ENCODE data around the gene VAT1L.

Gene VAT1L

GRCh38 chr16:77788181-77789084 is at the start of gene VAT1L:
VAT1L (plus strand) TSS chr16:77788564; CDS start chr16:77788683, 119 bp downstream.
- Histone ChIP-seq H3K4me1 (ENCODE audit: control insufficient read depth, insufficient read depth, low read length) (peaks cover 10% of the 10 kb centered on the region), H3K27ac (ENCODE audit: low read length) (no peak within 1 kb of the TSS), H3K9ac (ENCODE audit: low read length in 2 of 2) (no peak within 1 kb of the TSS), H3K9me3 (ENCODE audit: control insufficient read depth in 2 of 2, low read length in 2 of 2) (no peaks in the 10 kb centered on the region), H3K36me3 (ENCODE audit: control insufficient read depth in 2 of 2, insufficient read depth in 2 of 2, low read length in 2 of 2) (no peaks in the 10 kb centered on the region), H3K27me3 (ENCODE audit: control insufficient read depth in 1 of 2, insufficient read depth in 2 of 2, low read length in 2 of 2) (peaks cover 22 to 30% of the 10 kb centered on the region in 2 donors), H3K4me3 (ENCODE audit: low read length in 2 of 2) (peak within 1 kb of the TSS; percentile 71 to 77)

GRCh38 chr16:77738706-77739558 is 49.4 kb upstream of the VAT1L start:
- H3K9me3 ChIP-seq (ENCODE audit: control insufficient read depth in 2 of 2, low read length in 2 of 2), result no peaks in the 10 kb centered on the region
- H3K9ac ChIP-seq (ENCODE audit: low read length in 2 of 2), result no peak overlapping the region
- no peak overlapping the region for H3K27ac ChIP-seq (ENCODE audit: low read length)
- no peak overlapping the region for H3K4me3 ChIP-seq (ENCODE audit: low read length in 2 of 2)
- H3K27me3 ChIP-seq (ENCODE audit: control insufficient read depth in 1 of 2, insufficient read depth in 2 of 2, low read length in 2 of 2), result no peaks in the 10 kb centered on the region
- H3K36me3 ChIP-seq (ENCODE audit: control insufficient read depth in 2 of 2, insufficient read depth in 2 of 2, low read length in 2 of 2), result no peaks in the 10 kb centered on the region
- H3K4me1 ChIP-seq (ENCODE audit: control insufficient read depth, insufficient read depth, low read length), result no peaks in the 10 kb centered on the region

GRCh38 chr16:77739559-77739892 is 48.8 kb upstream of the VAT1L start:
- no peaks in the 10 kb centered on the region for H3K4me1 ChIP-seq (ENCODE audit: control insufficient read depth, insufficient read depth, low read length)
- no peak overlapping the region for H3K27ac ChIP-seq (ENCODE audit: low read length)
- H3K27me3 ChIP-seq (ENCODE audit: control insufficient read depth in 1 of 2, insufficient read depth in 2 of 2, low read length in 2 of 2), result no peaks in the 10 kb centered on the region
- no peaks in the 10 kb centered on the region for H3K36me3 ChIP-seq (ENCODE audit: control insufficient read depth in 2 of 2, insufficient read depth in 2 of 2, low read length in 2 of 2)
- H3K4me3 ChIP-seq (ENCODE audit: low read length in 2 of 2), result no peak overlapping the region
- H3K9me3 ChIP-seq (ENCODE audit: control insufficient read depth in 2 of 2, low read length in 2 of 2), result no peaks in the 10 kb centered on the region
- no peak overlapping the region for H3K9ac ChIP-seq (ENCODE audit: low read length in 2 of 2)

GRCh38 chr16:77744141-77744540 is 44.2 kb upstream of the VAT1L start:
- Histone ChIP-seq H3K36me3 (ENCODE audit: control insufficient read depth in 2 of 2, insufficient read depth in 2 of 2, low read length in 2 of 2) (no peaks in the 10 kb centered on the region), H3K4me3 (ENCODE audit: low read length in 2 of 2) (no peak overlapping the region), H3K4me1 (ENCODE audit: control insufficient read depth, insufficient read depth, low read length) (no peaks in the 10 kb centered on the region), H3K9ac (ENCODE audit: low read length in 2 of 2) (no peak overlapping the region), H3K27me3 (ENCODE audit: control insufficient read depth in 1 of 2, insufficient read depth in 2 of 2, low read length in 2 of 2) (no peaks in the 10 kb centered on the region), H3K9me3 (ENCODE audit: control insufficient read depth in 2 of 2, low read length in 2 of 2) (no peaks in the 10 kb centered on the region), H3K27ac (ENCODE audit: low read length) (no peak overlapping the region)

GRCh38 chr16:77745972-77746371 is 42.4 kb upstream of the VAT1L start:
- H3K27ac ChIP-seq (ENCODE audit: low read length), result no peak overlapping the region
- H3K4me1 ChIP-seq (ENCODE audit: control insufficient read depth, insufficient read depth, low read length), result no peaks in the 10 kb centered on the region
- no peak overlapping the region for H3K4me3 ChIP-seq (ENCODE audit: low read length in 2 of 2)
- no peaks in the 10 kb centered on the region for H3K36me3 ChIP-seq (ENCODE audit: control insufficient read depth in 2 of 2, insufficient read depth in 2 of 2, low read length in 2 of 2)
- H3K9ac ChIP-seq (ENCODE audit: low read length in 2 of 2), result no peak overlapping the region
- H3K9me3 ChIP-seq (ENCODE audit: control insufficient read depth in 2 of 2, low read length in 2 of 2), result no peaks in the 10 kb centered on the region
- no peaks in the 10 kb centered on the region for H3K27me3 ChIP-seq (ENCODE audit: control insufficient read depth in 1 of 2, insufficient read depth in 2 of 2, low read length in 2 of 2)

GRCh38 chr16:77748421-77749005 is 39.9 kb upstream of the VAT1L start:
- Histone ChIP-seq H3K9ac (ENCODE audit: low read length in 2 of 2) (no peak overlapping the region), H3K4me3 (ENCODE audit: low read length in 2 of 2) (no peak overlapping the region), H3K9me3 (ENCODE audit: control insufficient read depth in 2 of 2, low read length in 2 of 2) (no peaks in the 10 kb centered on the region), H3K4me1 (ENCODE audit: control insufficient read depth, insufficient read depth, low read length) (no peaks in the 10 kb centered on the region), H3K27ac (ENCODE audit: low read length) (no peak overlapping the region), H3K36me3 (ENCODE audit: control insufficient read depth in 2 of 2, insufficient read depth in 2 of 2, low read length in 2 of 2) (no peaks in the 10 kb centered on the region), H3K27me3 (ENCODE audit: control insufficient read depth in 1 of 2, insufficient read depth in 2 of 2, low read length in 2 of 2) (no peaks in the 10 kb centered on the region)

GRCh38 chr16:77749415-77749814 is 38.9 kb upstream of the VAT1L start:
- no peak overlapping the region for H3K4me3 ChIP-seq (ENCODE audit: low read length in 2 of 2)

GRCh38 chr16:77758046-77758445 is 30.3 kb upstream of the VAT1L start:
- H3K27me3 ChIP-seq (ENCODE audit: control insufficient read depth in 1 of 2, insufficient read depth in 2 of 2, low read length in 2 of 2), result peaks cover 0 to 2% of the 10 kb centered on the region in 2 donors
- peaks cover 2% of the 10 kb centered on the region for H3K4me1 ChIP-seq (ENCODE audit: control insufficient read depth, insufficient read depth, low read length)
- no peaks in the 10 kb centered on the region for H3K36me3 ChIP-seq (ENCODE audit: control insufficient read depth in 2 of 2, insufficient read depth in 2 of 2, low read length in 2 of 2)

More at GRCh38 chr16:77749415-77749814, 38.9 kb upstream of the VAT1L start:
- no peaks in the 10 kb centered on the region for H3K4me1 ChIP-seq (ENCODE audit: control insufficient read depth, insufficient read depth, low read length)
- H3K36me3 ChIP-seq (ENCODE audit: control insufficient read depth in 2 of 2, insufficient read depth in 2 of 2, low read length in 2 of 2), result no peaks in the 10 kb centered on the region
- no peak overlapping the region for H3K9ac ChIP-seq (ENCODE audit: low read length in 2 of 2)
- H3K27me3 ChIP-seq (ENCODE audit: control insufficient read depth in 1 of 2, insufficient read depth in 2 of 2, low read length in 2 of 2), result no peaks in the 10 kb centered on the region
- no peak overlapping the region for H3K27ac ChIP-seq (ENCODE audit: low read length)
- no peaks in the 10 kb centered on the region for H3K9me3 ChIP-seq (ENCODE audit: control insufficient read depth in 2 of 2, low read length in 2 of 2)

GRCh38 chr16:77758508-77758907 is 29.9 kb upstream of the VAT1L start:
- Histone ChIP-seq H3K9ac (ENCODE audit: low read length in 2 of 2) (no peak overlapping the region), H3K9me3 (ENCODE audit: control insufficient read depth in 2 of 2, low read length in 2 of 2) (no peaks in the 10 kb centered on the region), H3K4me1 (ENCODE audit: control insufficient read depth, insufficient read depth, low read length) (peaks cover 2% of the 10 kb centered on the region), H3K4me3 (ENCODE audit: low read length in 2 of 2) (no peak overlapping the region), H3K36me3 (ENCODE audit: control insufficient read depth in 2 of 2, insufficient read depth in 2 of 2, low read length in 2 of 2) (no peaks in the 10 kb centered on the region), H3K27ac (ENCODE audit: low read length) (no peak overlapping the region), H3K27me3 (ENCODE audit: control insufficient read depth in 1 of 2, insufficient read depth in 2 of 2, low read length in 2 of 2) (peaks cover 0 to 2% of the 10 kb centered on the region in 2 donors)

More at GRCh38 chr16:77758046-77758445, 30.3 kb upstream of the VAT1L start:
- H3K9ac ChIP-seq (ENCODE audit: low read length in 2 of 2), result no peak overlapping the region
- H3K4me3 ChIP-seq (ENCODE audit: low read length in 2 of 2), result no peak overlapping the region
- H3K9me3 ChIP-seq (ENCODE audit: control insufficient read depth in 2 of 2, low read length in 2 of 2), result no peaks in the 10 kb centered on the region
- no peak overlapping the region for H3K27ac ChIP-seq (ENCODE audit: low read length)

- Histone ChIP-seq H3K4me3 (ENCODE audit: low read length in 2 of 2) (no peak overlapping the region), H3K9ac (ENCODE audit: low read length in 2 of 2) (no peak overlapping the region), H3K9me3 (ENCODE audit: control insufficient read depth in 2 of 2, low read length in 2 of 2) (no peaks in the 10 kb centered on the region), H3K27me3 (ENCODE audit: control insufficient read depth in 1 of 2, insufficient read depth in 2 of 2, low read length in 2 of 2) (peaks cover 0 to 2% of the 10 kb centered on the region in 2 donors), H3K27ac (ENCODE audit: low read length) (no peak overlapping the region), H3K4me1 (ENCODE audit: control insufficient read depth, insufficient read depth, low read length) (peaks cover 6% of the 10 kb centered on the region), H3K36me3 (ENCODE audit: control insufficient read depth in 2 of 2, insufficient read depth in 2 of 2, low read length in 2 of 2) (no peaks in the 10 kb centered on the region)
These were observed 29.2 kb upstream of the VAT1L start for GRCh38 chr16:77759201-77759600.

All from stomach smooth muscle (tissue), 2 donors.